ENCODE data around the gene SASH1.

DNA sequence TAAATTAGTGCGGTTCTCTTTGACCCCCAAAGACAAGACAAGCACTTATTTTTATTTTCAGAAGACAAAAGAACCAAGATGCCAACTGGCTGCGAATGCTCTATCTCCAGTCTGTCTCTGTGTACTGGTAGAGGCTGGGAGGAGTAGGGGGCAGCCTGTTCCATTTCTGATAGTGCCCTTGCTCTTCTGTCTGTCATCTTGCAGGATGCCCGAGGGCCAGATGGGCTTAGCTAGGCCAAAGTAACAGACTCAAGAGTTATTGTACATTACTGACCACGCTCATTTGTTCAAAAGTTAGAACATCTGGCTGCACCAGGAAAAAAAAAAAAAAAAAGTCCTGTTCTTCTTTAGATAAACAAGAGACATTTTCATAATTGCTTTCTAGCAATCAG, 206.1 kb downstream of the SASH1 start:
- TF ChIP-seq, protein P1, sequence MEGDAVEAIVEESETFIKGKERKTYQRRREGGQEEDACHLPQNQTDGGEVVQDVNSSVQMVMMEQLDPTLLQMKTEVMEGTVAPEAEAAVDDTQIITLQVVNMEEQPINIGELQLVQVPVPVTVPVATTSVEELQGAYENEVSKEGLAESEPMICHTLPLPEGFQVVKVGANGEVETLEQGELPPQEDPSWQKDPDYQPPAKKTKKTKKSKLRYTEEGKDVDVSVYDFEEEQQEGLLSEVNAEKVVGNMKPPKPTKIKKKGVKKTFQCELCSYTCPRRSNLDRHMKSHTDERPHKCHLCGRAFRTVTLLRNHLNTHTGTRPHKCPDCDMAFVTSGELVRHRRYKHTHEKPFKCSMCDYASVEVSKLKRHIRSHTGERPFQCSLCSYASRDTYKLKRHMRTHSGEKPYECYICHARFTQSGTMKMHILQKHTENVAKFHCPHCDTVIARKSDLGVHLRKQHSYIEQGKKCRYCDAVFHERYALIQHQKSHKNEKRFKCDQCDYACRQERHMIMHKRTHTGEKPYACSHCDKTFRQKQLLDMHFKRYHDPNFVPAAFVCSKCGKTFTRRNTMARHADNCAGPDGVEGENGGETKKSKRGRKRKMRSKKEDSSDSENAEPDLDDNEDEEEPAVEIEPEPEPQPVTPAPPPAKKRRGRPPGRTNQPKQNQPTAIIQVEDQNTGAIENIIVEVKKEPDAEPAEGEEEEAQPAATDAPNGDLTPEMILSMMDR (IDR thresholded peaks at IDR 0.05) = no peak
- TF ChIP-seq POLR2A (IDR thresholded peaks at IDR 0.05) = no peak

Data from body of pancreas (tissue), 4 donors.